Stimulated activated CD4-positive, alpha-beta T cell treated with anti-CD3 and anti-CD28 coated beads, Interleukin-12 subunit alpha, Interleukin-12 subunit beta, amount 100 ng/mL, for 4 hours (primary cell): ENCODE measurements around the gene ARRDC3.
"Not testable (repeated sequence)": the region's sequence is repeated elsewhere in the genome, so short reads cannot be mapped to it uniquely, and the experiment has no call there.

Experiments used
- DNase-seq: peaks from one replicate; pipeline ENCODE4 v3.0.0-alpha.2; 2020

The ARRDC3 gene

DNA sequence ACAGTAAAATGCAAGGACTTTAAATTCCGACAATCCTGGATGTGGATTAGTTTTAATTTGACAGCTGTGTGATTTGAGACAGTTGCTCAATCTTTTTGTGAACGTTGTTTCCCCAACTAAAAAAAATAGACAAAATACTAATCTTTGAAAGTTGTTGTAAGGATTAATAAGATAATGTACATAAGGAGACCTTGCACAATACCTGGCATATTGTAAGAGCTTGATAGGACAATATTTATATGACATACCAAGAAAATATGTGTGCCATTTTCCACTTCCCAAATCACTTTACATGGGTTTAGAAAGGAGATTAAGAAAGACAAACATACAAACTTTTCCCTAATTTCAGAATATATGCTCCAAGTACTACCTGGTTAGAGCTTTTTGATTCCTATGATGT, 25.3 kb downstream of the ARRDC3 start:
- no peak for DNase-seq

DNA sequence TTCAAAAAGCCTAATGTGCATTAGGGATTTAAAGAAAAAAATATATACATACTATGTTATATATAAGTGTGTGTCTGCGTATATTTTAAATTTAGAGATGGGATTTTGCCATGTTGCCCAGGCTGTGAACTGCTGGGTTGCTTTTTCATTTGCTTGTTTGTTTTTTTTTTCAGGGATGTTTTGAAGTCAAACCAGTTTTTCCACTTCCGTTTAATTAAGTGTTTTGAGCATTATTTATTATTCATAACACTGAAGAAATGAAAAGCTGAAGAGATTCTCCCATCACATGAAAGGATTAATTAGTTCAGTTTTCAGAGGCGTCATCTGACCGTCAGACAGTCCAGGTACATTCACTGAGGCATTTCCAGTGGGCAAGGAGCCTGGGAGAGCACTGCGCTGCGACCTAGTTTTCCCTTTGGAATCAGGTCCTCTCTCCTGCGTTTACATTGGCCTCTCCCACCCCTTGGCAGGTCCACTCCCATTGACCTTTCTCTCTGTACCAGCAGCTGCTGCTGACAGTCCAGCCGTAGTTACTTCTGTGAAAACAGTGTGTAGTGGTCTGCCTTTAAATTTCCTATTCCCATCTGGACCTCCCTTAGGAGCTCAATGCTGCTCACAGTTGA, 26.0 kb downstream of the ARRDC3 start:
- DNase-seq = no peak

DNA sequence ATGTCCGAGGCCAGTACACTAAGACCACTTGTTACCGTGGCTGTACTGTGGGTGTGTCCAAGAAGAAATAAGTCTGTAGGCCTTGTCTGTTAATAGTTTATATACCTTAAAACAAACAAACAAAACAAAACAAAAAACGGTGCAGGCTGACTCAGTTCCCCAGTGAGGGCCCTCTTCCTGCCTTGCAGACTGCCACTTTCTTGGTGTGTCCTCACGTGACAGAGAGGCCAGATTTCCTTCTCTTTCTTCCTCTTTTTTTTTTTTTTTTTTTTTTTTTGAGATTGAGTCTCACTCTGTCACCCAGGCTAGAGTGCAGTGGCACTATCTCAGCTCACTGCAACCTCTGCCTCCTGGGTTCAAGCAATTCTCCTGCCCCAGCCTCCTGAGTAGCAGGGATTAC, 28.2 kb downstream of the ARRDC3 start:
- not testable (repeated sequence) for DNase-seq

DNA sequence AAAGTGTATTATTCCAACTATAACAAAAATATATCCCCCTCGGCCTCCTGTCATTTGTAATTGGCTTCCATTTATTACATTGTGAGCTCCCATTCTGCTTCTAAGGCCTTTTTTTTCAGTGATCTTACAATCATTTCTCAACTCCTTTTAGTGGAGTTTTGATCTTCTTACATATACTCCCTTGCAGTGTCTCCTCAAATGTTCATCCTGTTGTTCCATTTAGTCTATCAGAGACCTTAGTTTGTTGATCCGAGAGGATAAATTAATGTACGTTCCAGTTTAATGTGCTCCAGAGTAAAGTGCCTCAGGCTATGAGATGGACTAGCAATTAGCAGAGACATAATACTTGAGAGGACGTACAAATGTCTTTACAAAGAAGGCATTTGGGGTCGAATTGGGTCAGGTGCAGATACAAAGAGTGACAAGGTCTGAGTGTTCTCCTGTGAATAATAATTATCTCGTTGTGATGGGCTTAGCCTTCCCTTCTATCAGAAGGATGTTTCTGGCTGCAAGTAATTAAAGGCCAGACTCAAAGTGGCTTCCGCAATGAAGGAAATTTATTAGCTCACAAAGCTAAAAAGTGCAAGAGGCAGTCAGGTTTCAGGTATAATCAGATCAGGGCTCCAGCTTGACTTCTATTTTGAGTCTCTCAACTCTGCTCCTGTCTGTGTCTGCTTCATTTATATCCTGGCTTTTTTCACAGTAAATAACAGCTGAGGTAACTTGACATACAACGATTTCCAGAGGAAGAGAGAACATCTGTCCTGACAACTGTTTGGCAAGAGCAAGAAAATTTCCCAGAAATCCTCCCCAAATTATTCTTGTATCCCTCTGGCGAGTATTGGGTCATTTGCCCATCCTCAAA, 30.1 kb downstream of the ARRDC3 start:
- no peak for DNase-seq

DNA sequence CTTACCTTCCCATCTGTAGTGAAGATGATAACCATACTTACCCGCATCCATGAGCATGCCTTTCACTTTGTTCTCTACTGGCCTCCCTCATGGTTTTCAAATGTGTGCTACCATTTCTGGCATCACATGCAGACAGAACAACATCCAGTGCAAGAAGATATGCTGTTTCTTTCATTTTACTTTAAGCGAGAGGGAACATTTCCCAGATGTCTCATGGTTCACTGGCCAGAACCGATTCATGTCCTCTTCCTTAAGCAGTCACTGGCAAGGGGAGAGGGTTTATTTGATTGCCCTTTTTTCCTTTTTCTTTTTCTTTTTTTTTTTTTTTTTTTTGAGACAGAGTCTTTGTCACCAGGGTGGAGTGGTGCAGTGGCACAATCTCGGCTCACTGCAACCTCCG, 37.7 kb downstream of the ARRDC3 start:
- DNase-seq = no peak

DNA sequence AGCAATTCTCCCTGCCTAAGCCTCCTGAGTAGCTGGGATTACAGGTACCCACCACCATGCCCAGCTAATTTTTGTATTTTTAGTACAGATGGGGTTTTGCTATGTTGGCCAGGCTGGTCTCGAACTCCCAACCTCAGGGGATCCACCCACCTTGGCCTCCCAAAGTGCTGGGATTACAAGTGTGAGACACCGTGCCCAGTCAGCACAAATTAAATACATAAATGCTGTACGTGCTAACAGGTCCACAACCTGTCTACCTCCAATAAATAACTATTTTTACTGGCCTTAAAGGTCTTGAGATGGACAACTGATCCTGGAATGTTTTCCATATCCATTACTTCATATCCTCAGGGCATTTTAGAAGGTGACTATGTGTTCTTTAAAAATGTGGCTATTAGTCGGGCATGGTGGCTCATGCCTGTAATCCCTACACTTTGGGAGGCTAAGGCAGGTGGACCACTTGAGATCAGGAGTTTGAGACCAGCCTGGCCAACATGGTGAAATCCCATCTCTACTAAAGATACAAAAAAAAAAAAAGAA, 38.4 kb downstream of the ARRDC3 start:
- not testable (repeated sequence) for DNase-seq

DNA sequence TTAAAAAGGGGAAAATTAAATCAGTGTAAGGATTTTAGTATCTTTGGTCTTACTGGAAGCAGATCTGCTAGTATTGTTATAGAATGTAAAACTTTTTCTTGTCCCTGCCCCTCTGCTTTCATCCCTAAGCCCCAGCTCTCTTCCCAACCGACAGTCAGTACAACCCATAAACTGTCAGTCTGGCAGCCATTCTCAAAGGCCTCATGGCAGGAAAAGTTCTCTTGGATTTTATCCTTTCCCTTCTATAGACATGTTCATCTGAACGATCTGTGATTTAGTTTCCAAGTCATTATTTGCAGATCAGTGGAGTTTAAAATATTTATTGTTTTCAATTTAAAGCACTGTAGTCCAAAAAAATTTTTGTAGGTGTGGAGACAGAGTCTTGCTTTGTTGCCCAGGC, 39.2 kb downstream of the ARRDC3 start:
- no peak for DNase-seq

DNA sequence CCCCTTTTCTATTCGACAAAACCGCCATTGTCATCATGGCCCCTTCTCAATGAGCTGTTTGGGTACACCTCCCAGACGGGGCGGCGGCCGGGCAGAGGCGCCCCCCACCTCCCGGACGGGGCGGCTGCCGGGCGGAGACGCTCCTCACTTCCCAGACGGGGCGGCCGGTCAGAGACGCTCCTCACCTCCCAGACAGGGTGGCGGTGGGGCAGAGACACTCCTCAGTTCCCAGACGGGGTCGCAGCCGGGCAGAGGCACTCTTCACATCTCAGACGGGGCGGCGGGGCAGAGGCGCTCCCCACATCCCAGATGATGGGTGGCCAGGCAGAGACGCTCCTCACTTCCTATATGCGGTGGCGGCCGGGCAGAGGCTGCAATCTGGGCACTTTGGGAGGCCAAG, 40.2 kb downstream of the ARRDC3 start:
- not testable (repeated sequence) for DNase-seq

DNA sequence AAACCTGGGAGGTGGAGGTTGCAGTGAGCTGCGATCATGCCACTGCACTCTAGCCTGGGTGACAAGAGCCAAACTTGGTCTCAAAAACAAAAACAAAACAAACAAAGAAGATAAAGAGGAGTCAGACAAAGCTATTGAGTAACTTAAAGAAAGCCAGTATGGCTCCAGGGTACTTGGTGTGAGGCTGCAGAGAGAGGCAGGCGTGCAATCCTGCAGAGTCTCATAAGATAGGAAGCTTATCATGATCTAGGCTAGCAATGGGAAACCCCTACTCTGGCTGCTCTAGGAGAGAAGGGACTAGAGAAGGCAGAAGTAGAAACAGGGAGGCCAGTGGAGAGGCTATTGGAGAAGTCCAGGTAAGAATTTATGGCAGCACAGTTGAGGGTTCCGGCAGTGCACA, 42.0 kb downstream of the ARRDC3 start:
- no peak for DNase-seq

DNA sequence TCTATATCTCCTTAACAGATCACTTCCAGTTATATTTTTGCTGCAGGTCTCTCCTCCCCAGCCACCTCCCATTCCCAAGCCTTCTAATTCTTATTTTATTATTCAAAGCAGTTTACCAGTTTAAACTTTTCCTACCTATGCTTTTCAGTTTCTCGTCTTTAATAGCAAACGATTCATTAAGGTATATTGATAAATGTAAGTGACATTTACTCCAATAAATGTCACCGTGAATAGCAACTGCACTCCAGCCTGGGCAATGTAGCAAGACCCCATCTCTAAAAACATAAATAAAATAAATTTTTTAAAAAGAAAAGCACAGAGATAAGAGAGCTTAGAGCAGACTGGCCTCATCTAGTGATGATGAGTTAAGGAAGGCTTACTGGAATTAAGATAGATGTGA, 42.6 kb downstream of the ARRDC3 start:
- no peak for DNase-seq

DNA sequence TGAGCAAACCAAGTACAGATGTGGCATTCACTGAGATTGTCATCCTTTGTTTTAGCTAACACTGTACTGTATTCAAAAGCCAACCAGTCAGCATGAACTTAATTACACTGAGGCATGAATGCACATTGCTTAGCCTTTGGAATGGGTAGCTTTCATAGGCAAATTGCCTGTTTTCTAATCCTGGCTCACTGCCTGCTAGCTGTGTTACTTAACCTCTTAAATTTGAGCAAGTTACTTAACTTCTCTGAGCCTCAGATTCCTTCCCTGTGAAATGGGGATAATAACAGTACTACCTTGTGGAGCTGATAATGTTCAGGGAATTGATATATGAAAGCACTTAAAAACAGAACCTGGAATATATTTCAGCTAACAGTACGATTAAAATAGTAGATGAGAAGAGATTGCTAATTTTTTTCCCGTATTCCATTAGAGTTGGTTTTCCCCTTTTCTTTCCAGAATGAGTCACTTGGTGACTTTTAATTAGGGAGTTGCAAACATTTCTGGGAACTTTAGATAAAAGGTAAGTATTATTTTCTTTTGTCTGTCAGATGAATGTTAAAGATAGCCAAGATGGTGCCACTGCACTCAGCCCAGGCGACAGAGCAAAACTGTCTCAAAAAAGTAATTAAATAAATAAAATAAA, 43.9 kb downstream of the ARRDC3 start:
- no peak for DNase-seq

DNA sequence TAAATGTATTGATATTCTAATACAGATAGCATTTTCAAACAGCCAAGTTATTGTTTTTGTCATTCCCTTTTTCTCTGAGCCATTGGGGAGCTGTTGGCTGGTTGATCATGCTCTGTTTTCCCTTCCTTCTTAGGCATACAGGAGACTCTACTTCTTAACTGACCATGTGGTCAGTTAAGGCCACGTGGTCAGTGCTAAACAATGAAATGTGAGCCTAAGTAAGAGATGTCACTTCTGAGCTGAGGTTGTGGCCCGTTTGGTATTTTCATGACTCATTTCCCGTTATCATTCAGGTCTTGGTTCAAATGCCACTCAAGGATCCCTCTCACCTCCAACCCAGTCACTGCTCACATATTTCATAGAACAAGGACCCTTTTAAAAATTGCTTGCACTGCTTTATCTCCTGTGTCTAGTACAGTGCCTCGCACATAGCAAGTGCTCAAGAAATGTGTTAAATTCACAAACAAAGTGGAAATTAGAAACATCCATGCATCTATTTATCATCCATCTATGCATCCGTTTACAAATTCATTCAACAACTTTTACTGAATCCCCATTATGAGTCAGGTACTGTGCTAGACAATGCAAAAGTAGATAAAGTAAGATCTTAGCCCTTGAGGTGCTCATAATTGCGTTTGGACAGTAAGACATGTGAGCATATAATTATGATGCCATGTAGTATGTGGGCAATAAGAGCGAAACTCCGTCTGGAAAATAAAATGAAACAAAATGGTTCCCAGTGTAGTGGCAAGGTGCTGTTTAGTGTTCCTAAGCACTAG, 50.7 kb downstream of the ARRDC3 start:
- DNase-seq = no peak

DNA sequence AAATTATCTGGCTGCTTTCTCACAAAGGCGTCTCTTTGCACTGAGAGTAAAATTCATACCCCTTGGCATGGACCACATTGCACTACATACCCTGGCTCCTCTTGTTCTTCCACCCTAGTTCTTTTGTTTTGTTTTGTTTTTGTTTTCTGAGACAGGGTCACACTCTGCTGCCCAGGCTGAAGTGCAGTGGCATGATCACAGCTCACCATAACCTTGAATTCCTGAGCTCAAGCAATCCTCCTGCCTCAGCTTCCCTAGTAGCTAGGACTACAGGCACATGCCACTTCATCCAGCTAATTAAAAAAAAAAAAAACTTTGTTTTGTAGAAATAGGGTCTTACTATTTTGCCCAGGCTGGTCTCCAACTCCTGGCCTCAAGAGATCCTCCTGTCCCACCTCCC, 51.4 kb downstream of the ARRDC3 start:
- no peak for DNase-seq

DNA sequence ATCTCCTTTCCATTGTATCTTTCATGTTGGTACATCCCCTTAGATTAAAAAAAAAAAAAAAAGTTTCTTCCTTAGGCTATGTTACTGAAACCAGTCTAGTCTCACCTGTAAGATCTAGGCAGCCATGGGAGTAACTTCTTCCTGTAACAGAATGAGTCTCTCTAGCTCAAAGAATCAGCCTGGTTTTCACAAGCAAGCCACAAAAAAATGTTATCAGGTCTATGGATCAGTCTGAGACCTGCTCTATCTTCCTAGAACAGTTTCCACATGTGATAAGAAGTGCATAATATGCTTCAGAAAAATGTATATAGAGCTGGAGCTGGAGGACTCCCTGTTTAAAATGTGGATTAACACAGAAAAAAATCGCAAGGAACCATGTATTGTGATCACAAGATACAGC, 53.8 kb downstream of the ARRDC3 start:
- no peak for DNase-seq

DNA sequence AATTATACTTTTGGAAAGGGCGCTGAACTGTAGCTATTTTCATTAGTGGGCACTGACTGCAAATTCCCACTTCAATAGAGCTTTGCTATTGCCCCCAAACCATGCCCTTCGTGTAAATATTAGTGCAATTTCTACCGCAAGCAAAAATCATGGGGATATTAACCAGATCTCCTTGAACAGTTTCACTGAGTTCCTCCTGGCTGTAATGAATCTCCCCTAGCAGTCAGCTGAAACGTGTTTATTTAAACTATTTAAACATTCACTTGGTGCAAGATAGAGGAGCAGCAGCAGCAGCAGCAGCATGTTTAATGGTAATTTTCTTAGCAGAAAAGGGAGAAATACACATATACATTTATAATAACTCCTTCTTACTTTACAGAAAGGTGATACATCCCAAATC, 54.4 kb downstream of the ARRDC3 start:
- no peak for DNase-seq

DNA sequence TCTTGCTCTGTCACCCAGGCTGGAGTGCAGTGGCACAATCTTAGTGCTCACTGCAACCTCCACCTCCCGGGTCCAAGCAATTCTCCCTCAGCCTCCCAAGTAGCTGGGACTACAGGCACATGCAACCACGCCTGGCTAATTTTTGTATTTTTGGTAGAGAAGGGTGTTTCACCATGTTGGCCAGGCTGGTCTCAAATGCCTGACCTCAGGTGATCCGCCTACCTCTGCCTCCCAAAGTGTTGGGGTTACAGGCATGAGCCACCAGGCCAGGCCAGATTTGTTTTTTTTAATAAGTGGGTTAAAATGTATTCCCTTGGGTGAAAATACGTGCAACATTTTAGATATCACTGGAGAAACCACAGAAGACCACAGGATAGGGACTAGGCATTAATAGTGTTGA, 60.1 kb downstream of the ARRDC3 start:
- DNase-seq = not testable (repeated sequence)

DNA sequence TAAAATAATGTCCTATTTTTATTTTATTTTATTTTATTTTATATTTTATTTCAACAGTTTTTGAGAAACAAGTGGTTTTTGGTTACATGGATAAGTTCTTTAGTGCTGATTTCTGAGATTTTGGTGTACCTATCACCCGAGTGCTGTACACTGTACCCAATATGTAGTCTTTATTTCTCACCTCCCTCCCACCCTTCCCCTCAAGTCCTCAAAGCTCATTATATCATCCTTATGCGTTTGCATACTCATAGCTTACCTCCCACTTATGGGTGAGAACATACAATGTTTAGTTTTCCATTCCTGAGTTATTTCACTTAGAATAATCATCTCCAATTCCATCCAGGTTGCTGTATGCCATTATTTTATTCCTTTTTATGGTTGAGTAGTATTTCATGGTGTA, 63.5 kb downstream of the ARRDC3 start:
- DNase-seq = no peak

DNA sequence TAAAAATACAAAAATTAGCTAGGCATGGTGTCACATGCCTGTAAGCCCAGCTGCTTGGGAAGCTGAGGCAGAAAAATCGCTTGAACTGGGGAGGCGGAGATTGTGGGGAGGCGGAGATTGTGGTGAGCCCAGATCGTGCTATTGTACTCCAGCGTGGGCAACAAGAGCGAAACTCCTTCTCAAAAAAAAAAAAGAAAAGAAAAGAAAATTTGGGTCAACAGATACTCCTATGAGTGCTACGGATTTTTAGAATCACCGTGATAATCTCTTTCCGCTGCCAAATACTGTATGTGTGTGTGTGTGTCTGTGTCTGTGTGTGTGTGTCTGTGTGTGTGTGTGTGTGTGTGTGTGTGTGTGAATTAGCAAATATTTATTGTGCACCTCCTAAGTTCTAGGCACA, 64.4 kb downstream of the ARRDC3 start:
- DNase-seq = peak; percentile 26
